ENCODE data around the gene ERBIN.

ERBIN gene

DNA sequence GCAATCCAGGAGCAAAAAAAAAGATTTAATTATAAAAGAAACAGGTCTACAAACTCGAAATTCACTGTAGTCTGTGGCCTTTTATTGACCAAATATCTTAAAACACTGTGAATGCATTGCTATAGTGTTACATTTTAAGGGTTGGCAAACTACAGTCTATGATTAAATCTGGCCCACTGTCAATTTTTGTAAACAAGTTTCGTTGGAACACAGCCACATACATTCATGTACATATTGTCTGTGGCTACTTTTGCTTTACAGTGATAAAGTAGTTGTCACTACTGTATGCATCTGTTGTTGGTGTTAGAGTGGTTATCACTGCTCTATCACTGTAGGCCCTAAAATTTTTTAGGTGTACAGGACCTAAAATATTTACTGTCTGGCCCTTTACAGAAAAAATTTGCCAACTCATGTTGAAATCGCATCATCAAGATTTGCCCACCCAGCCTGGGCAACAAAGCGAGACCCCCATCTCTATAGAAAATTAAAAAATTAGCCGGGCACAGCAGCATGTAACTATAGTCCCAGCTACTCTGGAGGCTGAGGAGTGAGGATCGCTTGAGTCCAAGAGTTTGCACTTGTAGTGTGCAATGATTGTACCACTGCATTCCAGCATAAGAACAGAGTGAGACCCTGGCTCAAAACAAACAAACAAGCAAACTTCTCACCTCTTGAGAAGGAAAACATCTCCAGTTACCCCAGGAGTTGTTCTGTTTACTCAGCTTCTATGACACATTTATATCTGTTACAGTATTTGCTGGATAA lies 89.0 kb downstream of the ERBIN start:
- no peaks in the 10 kb centered on the region for H3K27me3 ChIP-seq (ENCODE audit: insufficient read depth, low read depth)
- peaks cover 31% of the 10 kb centered on the region for H3K4me1 ChIP-seq (ENCODE audit: low read depth, poor library complexity, severe bottlenecking)
- H3K9ac ChIP-seq = no peak overlapping the region
- no peak overlapping the region for H3K4me3 ChIP-seq (IDR thresholded peaks at IDR 0.05; ENCODE audit: insufficient read depth, low read depth, low read length)
- no peaks in the 10 kb centered on the region for H3K79me2 ChIP-seq (ENCODE audit: insufficient read depth, low read depth)
- TF ChIP-seq, protein P1, sequence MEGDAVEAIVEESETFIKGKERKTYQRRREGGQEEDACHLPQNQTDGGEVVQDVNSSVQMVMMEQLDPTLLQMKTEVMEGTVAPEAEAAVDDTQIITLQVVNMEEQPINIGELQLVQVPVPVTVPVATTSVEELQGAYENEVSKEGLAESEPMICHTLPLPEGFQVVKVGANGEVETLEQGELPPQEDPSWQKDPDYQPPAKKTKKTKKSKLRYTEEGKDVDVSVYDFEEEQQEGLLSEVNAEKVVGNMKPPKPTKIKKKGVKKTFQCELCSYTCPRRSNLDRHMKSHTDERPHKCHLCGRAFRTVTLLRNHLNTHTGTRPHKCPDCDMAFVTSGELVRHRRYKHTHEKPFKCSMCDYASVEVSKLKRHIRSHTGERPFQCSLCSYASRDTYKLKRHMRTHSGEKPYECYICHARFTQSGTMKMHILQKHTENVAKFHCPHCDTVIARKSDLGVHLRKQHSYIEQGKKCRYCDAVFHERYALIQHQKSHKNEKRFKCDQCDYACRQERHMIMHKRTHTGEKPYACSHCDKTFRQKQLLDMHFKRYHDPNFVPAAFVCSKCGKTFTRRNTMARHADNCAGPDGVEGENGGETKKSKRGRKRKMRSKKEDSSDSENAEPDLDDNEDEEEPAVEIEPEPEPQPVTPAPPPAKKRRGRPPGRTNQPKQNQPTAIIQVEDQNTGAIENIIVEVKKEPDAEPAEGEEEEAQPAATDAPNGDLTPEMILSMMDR (conservative IDR thresholded peaks at IDR 0.05; ENCODE audit: low read depth, low read length) = no peak
- 0 out of 2 replicates have a peak, but pooled peaks cover 3% of the 10 kb centered on the region for H4K20me1 ChIP-seq (ENCODE audit: insufficient read depth)
- H3K27ac ChIP-seq = no peak overlapping the region
- H3K4me2 ChIP-seq = no peak overlapping the region
- H3K36me3 ChIP-seq (ENCODE audit: insufficient read depth) = no peaks in the 10 kb centered on the region
- H2AFZ ChIP-seq (ENCODE audit: low read depth) = no peak overlapping the region

DNA sequence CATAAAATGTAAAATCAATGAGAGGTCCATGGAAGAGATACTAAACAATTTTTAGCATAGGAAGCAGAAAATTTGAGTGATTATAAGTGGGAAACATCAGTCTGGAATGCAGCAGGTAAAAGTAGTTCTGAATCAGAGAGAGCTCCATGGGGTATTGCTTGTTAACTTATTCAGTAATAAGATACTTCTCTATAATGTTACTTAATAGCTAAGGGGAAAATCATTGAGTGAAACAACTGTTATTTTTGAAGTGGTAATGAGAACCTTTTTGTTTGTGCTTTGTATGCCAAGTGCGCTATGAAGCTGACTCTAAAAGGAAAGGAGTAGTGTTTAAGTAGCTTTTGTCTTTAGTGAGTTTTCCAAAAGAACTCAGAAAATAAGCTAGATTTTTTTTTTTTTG lies 95.2 kb downstream of the ERBIN start:
- Histone ChIP-seq H3K4me1 (ENCODE audit: low read depth, poor library complexity, severe bottlenecking) (peaks cover 9% of the 10 kb centered on the region), H4K20me1 (ENCODE audit: insufficient read depth) (no peaks in the 10 kb centered on the region), H3K4me3 (IDR thresholded peaks at IDR 0.05; ENCODE audit: insufficient read depth, low read depth, low read length) (no peak overlapping the region), H3K79me2 (ENCODE audit: insufficient read depth, low read depth) (no peaks in the 10 kb centered on the region), H2AFZ (ENCODE audit: low read depth) (no peak overlapping the region), H3K4me2 (no peak overlapping the region), H3K27me3 (ENCODE audit: insufficient read depth, low read depth) (no peaks in the 10 kb centered on the region), H3K9ac (no peak overlapping the region), H3K27ac (no peak overlapping the region), H3K36me3 (ENCODE audit: insufficient read depth) (no peaks in the 10 kb centered on the region)
- TF ChIP-seq, protein P1 (conservative IDR thresholded peaks at IDR 0.05; ENCODE audit: low read depth, low read length) = no peak

DNA sequence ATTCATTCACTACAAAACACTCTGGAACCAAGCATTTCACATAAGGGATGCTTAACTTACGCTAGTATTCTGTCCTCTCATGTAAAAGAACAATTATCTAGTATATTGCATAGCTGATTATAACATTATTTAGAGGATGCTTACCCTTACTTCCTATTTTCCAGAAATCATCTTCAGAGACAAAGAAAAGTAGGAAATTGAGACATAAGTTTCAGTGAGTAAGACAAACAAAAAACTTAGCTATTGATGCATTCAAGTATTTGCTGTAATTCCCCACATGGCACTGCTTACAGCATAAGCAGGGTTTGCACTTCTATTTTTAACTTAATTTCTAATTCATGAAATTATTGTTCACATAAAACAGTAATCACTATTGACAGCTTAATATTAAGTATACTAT lies 112.9 kb downstream of the ERBIN start:
- no peak overlapping the region for H3K4me3 ChIP-seq (IDR thresholded peaks at IDR 0.05; ENCODE audit: insufficient read depth, low read depth, low read length)
- H4K20me1 ChIP-seq (ENCODE audit: insufficient read depth) = no peaks in the 10 kb centered on the region
- no peaks in the 10 kb centered on the region for H3K79me2 ChIP-seq (ENCODE audit: insufficient read depth, low read depth)
- H3K4me2 ChIP-seq = no peak overlapping the region
- H3K36me3 ChIP-seq (ENCODE audit: insufficient read depth) = no peaks in the 10 kb centered on the region
- H3K27me3 ChIP-seq (ENCODE audit: insufficient read depth, low read depth) = no peaks in the 10 kb centered on the region
- TF ChIP-seq, protein P1 (conservative IDR thresholded peaks at IDR 0.05; ENCODE audit: low read depth, low read length) = no peak
- no peak overlapping the region for H2AFZ ChIP-seq (ENCODE audit: low read depth)
- H3K9ac ChIP-seq = no peak overlapping the region
- no peaks in the 10 kb centered on the region for H3K4me1 ChIP-seq (ENCODE audit: low read depth, poor library complexity, severe bottlenecking)
- H3K27ac ChIP-seq = no peak overlapping the region

DNA sequence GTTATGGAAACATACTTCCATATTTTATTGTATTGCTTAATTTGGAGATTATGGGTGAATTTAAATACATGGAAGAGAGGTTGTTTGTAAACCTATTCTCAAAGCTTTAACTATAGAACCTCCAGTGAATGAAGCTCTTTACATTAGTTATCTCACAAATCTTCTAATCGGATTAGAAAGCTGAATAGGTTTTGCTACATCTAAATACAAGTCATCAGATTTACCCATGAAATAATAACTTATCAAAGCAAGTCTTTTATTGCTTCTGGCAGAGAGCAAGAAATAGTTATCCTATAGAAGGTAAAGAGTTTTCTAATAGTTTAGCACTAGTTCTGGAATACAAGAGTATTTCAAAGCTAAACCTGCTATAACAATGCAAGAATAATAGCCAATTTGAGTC lies 113.3 kb downstream of the ERBIN start:
- H3K4me1 ChIP-seq (ENCODE audit: low read depth, poor library complexity, severe bottlenecking) = no peaks in the 10 kb centered on the region
- H3K9ac ChIP-seq = no peak overlapping the region
- no peak overlapping the region for H3K4me2 ChIP-seq
- no peaks in the 10 kb centered on the region for H4K20me1 ChIP-seq (ENCODE audit: insufficient read depth)
- H3K27me3 ChIP-seq (ENCODE audit: insufficient read depth, low read depth) = no peaks in the 10 kb centered on the region
- no peak overlapping the region for H2AFZ ChIP-seq (ENCODE audit: low read depth)
- TF ChIP-seq, protein P1 (conservative IDR thresholded peaks at IDR 0.05; ENCODE audit: low read depth, low read length) = no peak
- no peaks in the 10 kb centered on the region for H3K36me3 ChIP-seq (ENCODE audit: insufficient read depth)
- H3K4me3 ChIP-seq (IDR thresholded peaks at IDR 0.05; ENCODE audit: insufficient read depth, low read depth, low read length) = no peak overlapping the region
- H3K79me2 ChIP-seq (ENCODE audit: insufficient read depth, low read depth) = no peaks in the 10 kb centered on the region
- H3K27ac ChIP-seq = no peak overlapping the region
